SK-N-MC (cell line): ENCODE data around the gene LRRIQ3.

Experiments used
- DNase-seq: peaks from one replicate; pipeline ENCODE4 v3.0.0-alpha.2; 2011; ENCODE audit warnings: low read depth, low spot score
- H3K27ac ChIP-seq: fragments of 200-600 bp; sonication (generic); 2 replicates; pipeline ENCODE4 v1.5.1; 2016; ENCODE audit warnings: mixed run types
- H3K36me3 ChIP-seq: fragments of 200-600 bp; sonication (generic); 2 replicates; pipeline ENCODE4 v1.6.1; 2017; ENCODE audit warnings: antibody characterized with exemption, low read length, mixed read lengths; ENCODE audit not compliant: insufficient read depth
- H3K4me3 ChIP-seq: fragments of 200-600 bp; sonication (generic); 2 replicates; pipeline ENCODE4 v1.5.1; 2016
- H3K9ac ChIP-seq: fragments of 200-600 bp; sonication (generic); 2 replicates; pipeline ENCODE4 v1.8.0; 2017; ENCODE audit warnings: mixed run types, mixed read lengths; ENCODE audit not compliant: insufficient read length
- H3K9me3 ChIP-seq: fragments of 200-600 bp; sonication (generic); 2 replicates; pipeline ENCODE4 v1.6.1; 2017; ENCODE audit warnings: low read depth, mild to moderate bottlenecking, antibody characterized with exemption, low read length, moderate library complexity, mixed read lengths
- EZH2 ChIP-seq: fragments of 200-600 bp; sonication (generic); IDR thresholded peaks from one replicate; pipeline ENCODE4 v1.6.1; 2017; ENCODE audit warnings: antibody characterized with exemption
- FOXP2 ChIP-seq: optimal IDR thresholded peaks from 2 replicates; pipeline ENCODE3; 2011; ENCODE audit warnings: mild to moderate bottlenecking, moderate library complexity; ENCODE audit not compliant: insufficient read depth; ENCODE audit errors: extremely low read length, control extremely low read depth
- POLR2AphosphoS5 ChIP-seq: IDR thresholded peaks from 2 replicates; pipeline ENCODE4 v1.6.1; 2012; ENCODE audit warnings: mild to moderate bottlenecking, low read depth, low read length, borderline replicate concordance

LRRIQ3 gene, protein sequence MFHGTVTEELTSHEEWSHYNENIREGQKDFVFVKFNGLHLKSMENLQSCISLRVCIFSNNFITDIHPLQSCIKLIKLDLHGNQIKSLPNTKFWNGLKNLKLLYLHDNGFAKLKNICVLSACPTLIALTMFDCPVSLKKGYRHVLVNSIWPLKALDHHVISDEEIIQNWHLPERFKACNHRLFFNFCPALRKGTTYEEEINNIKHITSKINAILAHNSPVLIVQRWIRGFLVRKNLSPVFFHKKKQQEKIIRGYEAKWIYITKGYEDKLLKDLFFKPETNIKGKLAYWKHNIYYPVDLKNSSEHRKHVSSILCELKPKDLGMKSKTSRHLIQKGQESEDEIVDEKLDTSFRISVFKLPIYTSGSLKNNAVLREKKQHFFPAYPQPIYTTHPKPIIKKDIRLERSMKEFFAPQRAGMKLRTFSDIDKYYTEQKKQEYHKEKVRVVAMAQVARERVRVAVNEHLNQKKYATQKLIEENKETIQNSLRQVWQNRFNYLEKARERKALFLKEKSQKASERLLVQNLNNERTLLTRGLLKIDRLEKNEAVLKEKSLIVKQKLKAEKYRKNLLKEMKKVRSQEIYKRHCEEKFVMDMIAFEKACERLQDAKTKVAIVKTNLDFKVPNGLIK

DNA sequence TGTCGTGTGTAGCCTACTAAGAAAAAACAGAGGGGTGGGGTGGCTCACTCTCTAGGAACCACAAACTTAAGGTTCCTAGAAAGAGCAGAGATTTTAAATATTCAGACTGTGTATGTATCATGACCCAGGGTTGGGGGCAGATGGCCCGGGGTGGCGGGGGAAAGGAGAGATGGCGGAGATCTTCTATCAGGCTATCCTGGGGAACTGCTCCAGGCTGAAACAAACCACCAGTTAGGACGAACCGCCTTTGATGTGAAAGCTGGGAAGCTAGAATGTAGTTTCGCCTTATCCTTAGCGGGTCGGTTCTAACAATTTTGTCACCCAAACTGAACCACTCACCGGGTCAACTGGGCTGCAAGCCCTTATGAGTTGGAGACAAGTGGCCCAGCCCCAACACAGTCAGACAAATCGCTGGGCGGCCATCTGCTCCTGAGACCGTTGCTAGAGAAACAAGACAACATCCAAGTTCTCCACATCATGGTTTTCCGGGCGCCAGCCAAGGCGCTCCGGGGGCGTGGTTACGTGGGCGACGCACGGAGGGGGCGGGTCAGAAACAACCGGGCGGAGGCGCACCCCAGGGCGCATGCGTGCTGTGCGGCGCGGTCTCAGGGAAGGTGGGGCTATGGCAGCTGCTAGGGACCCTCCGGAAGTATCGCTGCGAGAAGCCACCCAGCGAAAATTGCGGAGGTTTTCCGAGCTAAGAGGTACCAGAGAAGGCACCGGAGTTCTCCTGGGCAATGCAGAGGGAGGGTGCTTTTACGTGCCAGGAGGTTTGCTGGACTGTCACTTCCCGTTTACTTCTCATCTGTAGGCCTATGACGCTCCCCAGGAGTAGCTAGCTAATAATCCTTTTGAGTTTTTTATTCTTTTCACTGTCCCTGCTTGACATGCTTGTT lies at the start of gene LRRIQ3, which contains the start of gene FPGT:
Gene LRRIQ3, minus strand, starts transcription at position 520 of the 896 bp plus-strand sequence. CDS start 14,492 bp downstream, outside the sequence.
Gene FPGT, plus strand, starts transcription at position 586 of the 896 bp plus-strand sequence. Its CDS starts 37 bp downstream, at position 623.
- H3K9me3 ChIP-seq = no peaks in the 10 kb centered on the region
- peak within 1 kb of the TSS; percentile 85 for H3K4me3 ChIP-seq
- H3K9ac ChIP-seq = peak within 1 kb of the TSS; percentile 72
- H3K36me3 ChIP-seq = peaks cover 10% of the 10 kb centered on the region; the same call in 1 of the 2 replicates
- TF ChIP-seq FOXP2 (peak; percentile 39), POLR2AphosphoS5 (peak; percentile 88), EZH2 (no peak)
- H3K27ac ChIP-seq = 0 out of 2 replicates have a peak within 1 kb of the TSS, but pooled peaks have one; percentile 6
- DNase-seq = peak; percentile 77

DNA sequence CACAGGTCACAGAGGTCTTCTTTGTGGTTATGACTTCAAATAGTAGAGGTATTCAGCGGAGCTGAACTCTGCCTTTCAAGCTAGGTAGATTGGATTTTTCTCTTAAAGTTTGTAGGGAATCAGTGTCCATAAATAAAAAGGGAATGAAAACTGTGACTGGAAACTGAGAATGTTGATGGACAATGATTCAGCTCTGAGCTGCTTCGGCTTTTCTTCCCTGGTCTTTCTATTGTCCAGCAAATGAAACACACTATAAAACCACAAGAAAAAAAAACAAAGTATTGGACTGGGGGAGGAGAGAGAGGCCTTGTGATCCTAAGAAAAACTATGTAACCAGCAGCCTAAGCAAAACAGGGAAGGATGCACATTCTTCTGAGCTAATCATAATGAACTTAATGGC lies 48.3 kb upstream of the LRRIQ3 start:
- no peaks in the 10 kb centered on the region for H3K9me3 ChIP-seq
- TF ChIP-seq EZH2 = no peak
- no peak for TF ChIP-seq POLR2AphosphoS5
- no peak for TF ChIP-seq FOXP2
- H3K9ac ChIP-seq = no peak overlapping the region
- DNase-seq = no peak
- H3K4me3 ChIP-seq = no peak overlapping the region
- no peaks in the 10 kb centered on the region for H3K36me3 ChIP-seq
- no peak overlapping the region for H3K27ac ChIP-seq

DNA sequence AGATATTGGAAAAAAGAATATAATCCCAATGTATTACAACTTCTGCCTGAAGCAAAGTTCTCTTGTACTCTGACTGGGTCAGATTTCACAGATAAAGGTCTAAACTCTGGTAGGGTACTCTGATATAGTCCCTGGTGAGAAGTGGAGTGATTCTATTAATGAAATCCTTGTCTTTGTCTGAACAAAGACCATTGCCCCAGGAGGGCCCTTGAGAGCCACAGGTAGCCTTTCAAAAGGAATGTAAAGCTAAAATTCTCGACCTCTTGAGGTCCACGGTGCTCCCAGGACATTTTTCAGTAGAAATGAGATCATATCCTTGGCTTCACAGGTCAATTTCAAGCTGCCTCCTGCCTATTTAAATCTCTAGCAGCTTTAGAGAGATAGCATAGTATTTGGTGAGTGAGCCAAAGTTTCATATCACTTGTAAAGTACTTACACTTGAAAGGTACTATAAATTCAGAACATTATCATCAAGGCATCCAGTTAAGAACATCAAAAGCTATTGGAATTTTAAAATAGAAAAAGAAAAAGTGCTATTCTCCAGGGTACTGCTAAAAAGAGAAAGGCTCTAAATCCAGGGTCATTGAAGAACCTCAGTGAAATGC lies 47.3 kb upstream of the LRRIQ3 start:
- TF ChIP-seq FOXP2 (no peak), EZH2 (no peak), POLR2AphosphoS5 (no peak)
- DNase-seq = no peak

DNA sequence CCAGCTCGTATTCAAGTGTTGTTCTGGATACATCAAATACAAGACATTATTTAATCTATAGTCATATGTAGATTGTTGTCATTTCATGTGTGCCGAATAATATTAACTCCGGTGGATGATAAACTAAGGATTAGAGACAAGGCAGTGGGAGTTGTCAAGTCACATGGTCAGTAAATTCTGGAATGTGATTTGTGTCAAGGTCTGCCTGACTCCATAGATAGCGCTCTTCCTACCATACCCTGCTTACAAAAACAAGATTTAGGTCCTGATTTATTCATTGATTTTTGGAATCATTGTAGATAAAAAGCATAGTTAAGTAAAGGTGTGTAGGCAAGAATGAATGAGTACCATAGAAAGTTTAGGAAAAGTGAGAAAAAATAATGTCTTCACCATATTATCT lies 39.8 kb upstream of the LRRIQ3 start:
- TF ChIP-seq FOXP2 (no peak), EZH2 (no peak), POLR2AphosphoS5 (no peak)
- Histone ChIP-seq H3K36me3 (no peaks in the 10 kb centered on the region), H3K4me3 (no peak overlapping the region), H3K9ac (no peak overlapping the region), H3K27ac (no peak overlapping the region), H3K9me3 (no peaks in the 10 kb centered on the region)
- no peak for DNase-seq

More for the DNA sequence above, 47.3 kb upstream of the LRRIQ3 start:
- no peak overlapping the region for H3K9ac ChIP-seq
- no peak overlapping the region for H3K4me3 ChIP-seq
- no peaks in the 10 kb centered on the region for H3K36me3 ChIP-seq
- no peaks in the 10 kb centered on the region for H3K9me3 ChIP-seq
- no peak overlapping the region for H3K27ac ChIP-seq

DNA sequence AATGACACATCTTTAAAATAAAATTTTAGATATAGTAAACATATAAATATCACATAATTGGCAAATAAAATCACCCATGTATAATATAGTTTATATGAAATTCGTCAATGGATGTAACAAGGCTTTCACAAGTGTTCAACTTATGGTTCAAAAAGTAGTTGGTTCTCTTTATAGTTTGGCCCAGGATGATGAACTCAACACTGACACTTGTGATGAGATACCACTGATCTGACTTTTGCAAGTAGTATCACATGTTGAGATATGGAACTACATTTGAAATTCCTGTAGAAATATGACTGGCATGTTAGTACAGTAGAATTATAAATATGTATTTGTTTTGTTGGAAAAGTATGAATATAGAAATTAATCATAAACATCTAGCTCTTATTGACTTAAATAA lies 39.1 kb upstream of the LRRIQ3 start:
- H3K9ac ChIP-seq = no peak overlapping the region
- TF ChIP-seq POLR2AphosphoS5 (no peak), EZH2 (no peak), FOXP2 (no peak)
- H3K9me3 ChIP-seq = no peaks in the 10 kb centered on the region
- H3K4me3 ChIP-seq = no peak overlapping the region
- no peak for DNase-seq
- no peak overlapping the region for H3K27ac ChIP-seq
- H3K36me3 ChIP-seq = no peaks in the 10 kb centered on the region

DNA sequence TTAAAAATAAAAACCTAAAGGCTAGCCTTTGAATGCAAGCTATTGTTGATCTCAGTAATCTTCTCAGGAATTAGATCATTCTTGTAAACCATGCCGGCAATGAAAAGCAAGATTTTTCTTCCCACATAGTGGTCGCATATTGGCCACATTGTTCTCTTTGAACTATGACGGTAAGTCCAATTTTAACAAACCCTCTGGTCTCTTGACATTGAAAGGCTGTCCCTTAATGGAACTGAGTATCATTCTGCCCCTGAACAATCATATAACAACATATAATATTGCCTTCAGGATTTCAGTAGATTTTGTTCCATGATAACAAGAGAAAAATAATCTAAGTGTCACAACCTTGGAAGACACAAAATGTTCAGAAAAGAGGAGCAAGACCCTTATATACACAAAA lies 38.5 kb upstream of the LRRIQ3 start:
- no peak for DNase-seq
- Histone ChIP-seq H3K27ac (no peak overlapping the region), H3K36me3 (no peaks in the 10 kb centered on the region), H3K4me3 (no peak overlapping the region), H3K9me3 (no peaks in the 10 kb centered on the region), H3K9ac (no peak overlapping the region)
- no peak for TF ChIP-seq FOXP2
- TF ChIP-seq POLR2AphosphoS5 = no peak
- TF ChIP-seq EZH2 = no peak

DNA sequence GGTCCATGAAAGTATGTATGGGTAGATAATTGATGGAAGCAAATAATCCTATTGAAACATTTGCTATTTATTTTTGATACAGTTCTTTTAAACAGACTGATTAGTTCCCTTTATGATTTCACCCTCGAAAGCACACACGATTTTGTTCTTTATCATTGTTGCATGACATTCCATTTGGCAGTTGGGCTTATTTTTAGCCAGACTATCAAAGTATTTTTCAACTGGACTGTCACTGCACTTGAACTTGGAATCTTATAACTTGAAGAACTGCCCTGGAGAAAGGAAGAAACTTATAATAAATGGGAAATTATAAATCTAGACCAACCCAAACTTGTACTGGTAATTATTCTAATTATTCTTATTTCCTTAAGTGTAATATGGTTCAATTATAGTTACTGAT lies 37.2 kb upstream of the LRRIQ3 start, which contains the start of gene TNNI3K:
Gene TNNI3K, plus strand, starts transcription at position 235 of the 400 bp plus-strand sequence. Its CDS starts 65 bp downstream, at position 300.
- H3K9ac ChIP-seq = no peak within 1 kb of the TSS
- no peak within 1 kb of the TSS for H3K4me3 ChIP-seq
- no peak for DNase-seq
- TF ChIP-seq FOXP2 (no peak), POLR2AphosphoS5 (no peak), EZH2 (no peak)
- no peaks in the 10 kb centered on the region for H3K36me3 ChIP-seq
- H3K27ac ChIP-seq = no peak within 1 kb of the TSS
- no peaks in the 10 kb centered on the region for H3K9me3 ChIP-seq

DNA sequence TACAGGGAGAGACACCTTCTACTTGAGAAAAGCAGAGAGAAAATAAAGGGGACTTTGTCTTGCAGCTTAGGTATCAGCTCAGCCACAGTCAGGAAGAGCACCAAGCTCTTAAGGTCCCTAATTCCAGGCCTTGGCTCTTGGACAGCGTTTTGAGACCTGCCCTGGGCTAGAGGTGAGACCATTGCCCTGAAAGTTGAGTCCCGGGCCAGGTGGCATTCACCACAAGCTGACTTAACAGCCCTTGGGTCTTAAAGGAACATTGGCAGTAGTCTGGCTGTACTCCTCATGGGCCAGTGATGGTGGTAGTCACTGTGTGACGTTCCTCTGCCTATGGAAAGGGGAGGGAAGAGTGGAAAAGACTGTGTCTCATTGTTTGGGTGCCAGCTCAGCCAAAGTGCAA lies 25.5 kb upstream of the LRRIQ3 start:
- H3K4me3 ChIP-seq = no peak overlapping the region
- TF ChIP-seq EZH2 (no peak), POLR2AphosphoS5 (no peak), FOXP2 (no peak)
- H3K9ac ChIP-seq = no peak overlapping the region
- H3K27ac ChIP-seq = no peak overlapping the region
- no peaks in the 10 kb centered on the region for H3K9me3 ChIP-seq
- no peak for DNase-seq
- H3K36me3 ChIP-seq = no peaks in the 10 kb centered on the region
